C4-2B (cell line): ENCODE results near the gene KRTAP5-2.

Experiments used
- H3K27ac ChIP-seq: fragments of 450-650 bp; 2 replicates; pipeline ENCODE4 v1.5.1; 2017
- ZFX ChIP-seq: fragments of 450-650 bp; IDR thresholded peaks from 2 replicates; pipeline ENCODE4 v1.6.1; 2017
- TF ChIP-seq, protein P1 (sequence below): fragments of 450-650 bp; conservative IDR thresholded peaks from 2 replicates; pipeline ENCODE4 v1.5.1; 2017; ENCODE audit warnings: mild to moderate bottlenecking

Gene KRTAP5-2

GRCh38 chr11:1640076-1640946 lies 42.2 kb upstream of the KRTAP5-2 start:
- H3K27ac ChIP-seq: no peak overlapping the region
- TF ChIP-seq, protein P1, sequence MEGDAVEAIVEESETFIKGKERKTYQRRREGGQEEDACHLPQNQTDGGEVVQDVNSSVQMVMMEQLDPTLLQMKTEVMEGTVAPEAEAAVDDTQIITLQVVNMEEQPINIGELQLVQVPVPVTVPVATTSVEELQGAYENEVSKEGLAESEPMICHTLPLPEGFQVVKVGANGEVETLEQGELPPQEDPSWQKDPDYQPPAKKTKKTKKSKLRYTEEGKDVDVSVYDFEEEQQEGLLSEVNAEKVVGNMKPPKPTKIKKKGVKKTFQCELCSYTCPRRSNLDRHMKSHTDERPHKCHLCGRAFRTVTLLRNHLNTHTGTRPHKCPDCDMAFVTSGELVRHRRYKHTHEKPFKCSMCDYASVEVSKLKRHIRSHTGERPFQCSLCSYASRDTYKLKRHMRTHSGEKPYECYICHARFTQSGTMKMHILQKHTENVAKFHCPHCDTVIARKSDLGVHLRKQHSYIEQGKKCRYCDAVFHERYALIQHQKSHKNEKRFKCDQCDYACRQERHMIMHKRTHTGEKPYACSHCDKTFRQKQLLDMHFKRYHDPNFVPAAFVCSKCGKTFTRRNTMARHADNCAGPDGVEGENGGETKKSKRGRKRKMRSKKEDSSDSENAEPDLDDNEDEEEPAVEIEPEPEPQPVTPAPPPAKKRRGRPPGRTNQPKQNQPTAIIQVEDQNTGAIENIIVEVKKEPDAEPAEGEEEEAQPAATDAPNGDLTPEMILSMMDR: peak; percentile 98
- TF ChIP-seq ZFX: no peak

DNA sequence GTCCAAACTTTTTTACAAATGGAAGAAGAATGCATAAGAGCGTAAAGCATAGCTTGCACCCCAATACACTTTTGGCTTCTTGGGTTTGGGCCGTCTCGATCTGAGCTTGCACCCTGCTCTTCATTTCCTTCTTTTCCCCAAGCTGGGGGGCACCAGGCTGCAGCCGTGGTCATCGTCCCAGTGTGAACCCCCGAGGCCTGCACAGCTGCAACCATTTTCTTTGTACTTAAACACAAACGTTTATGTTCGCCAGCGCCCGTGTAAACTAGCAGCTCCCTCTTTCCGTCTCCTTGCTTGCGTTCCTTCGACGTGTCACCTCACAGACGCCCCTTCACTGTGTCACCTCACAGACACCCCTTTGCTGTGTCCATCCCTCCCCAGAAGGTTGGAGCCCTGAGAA lies 41.6 kb upstream of the KRTAP5-2 start:
- TF ChIP-seq ZFX: no peak
- TF ChIP-seq, protein P1: no peak
- H3K27ac ChIP-seq: no peak overlapping the region

DNA sequence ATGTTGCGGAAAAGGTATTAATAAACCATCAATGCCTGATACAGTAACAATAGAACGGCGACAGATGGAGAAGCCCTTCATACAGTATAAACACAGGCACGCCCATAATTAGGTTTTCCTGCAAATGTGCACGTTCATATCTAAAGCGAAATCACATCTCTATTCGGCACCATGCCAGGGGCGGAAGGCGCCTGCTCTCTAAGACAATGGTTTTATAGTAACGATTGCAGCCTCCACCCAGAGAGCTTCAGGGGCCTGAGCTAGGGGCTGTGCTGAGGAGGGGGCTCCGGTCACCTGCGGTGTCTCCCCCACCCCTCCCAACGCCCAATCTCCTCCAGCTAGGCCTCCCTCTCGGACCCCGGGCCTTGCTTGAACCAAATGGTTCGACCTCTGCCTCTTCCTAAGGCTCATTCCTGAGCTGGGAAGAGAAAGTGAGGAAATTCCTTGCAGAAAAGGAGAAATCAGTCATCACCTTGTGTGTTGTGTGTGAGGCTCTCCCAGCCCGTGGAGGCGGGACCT lies 41.1 kb upstream of the KRTAP5-2 start:
- no peak for TF ChIP-seq ZFX
- TF ChIP-seq, protein P1: no peak
- no peak overlapping the region for H3K27ac ChIP-seq

GRCh38 chr11:1638344-1638743 lies 40.2 kb upstream of the KRTAP5-2 start:
- H3K27ac ChIP-seq: no peak overlapping the region
- TF ChIP-seq, protein P1: no peak
- TF ChIP-seq ZFX: no peak

GRCh38 chr11:1637628-1638027 lies 39.5 kb upstream of the KRTAP5-2 start:
- H3K27ac ChIP-seq: no peak overlapping the region
- TF ChIP-seq, protein P1: no peak
- no peak for TF ChIP-seq ZFX

- TF ChIP-seq, protein P1: no peak
- no peak overlapping the region for H3K27ac ChIP-seq
Measured at GRCh38 chr11:1636291-1636950, 38.3 kb upstream of the KRTAP5-2 start.

- TF ChIP-seq, protein P1: no peak
- no peak for TF ChIP-seq ZFX
Measured at GRCh38 chr11:1633864-1634263, 35.8 kb upstream of the KRTAP5-2 start.

More at GRCh38 chr11:1633864-1634263, 35.8 kb upstream of the KRTAP5-2 start:
- no peak overlapping the region for H3K27ac ChIP-seq
